GM19438 (cell line): Measurements from ENCODE around the gene PPP2R2B.
"Not testable (repeated sequence)": the region's sequence is repeated elsewhere in the genome, so short reads cannot be mapped to it uniquely, and the experiment has no call there.

Experiments used
- ATAC-seq: cut with Tn5 transposase; IDR thresholded peaks from one replicate; pipeline ENCODE4 v1.9.1; 2021; ENCODE audit warnings: low read depth; ENCODE audit not compliant: unreplicated experiment

Gene PPP2R2B

DNA sequence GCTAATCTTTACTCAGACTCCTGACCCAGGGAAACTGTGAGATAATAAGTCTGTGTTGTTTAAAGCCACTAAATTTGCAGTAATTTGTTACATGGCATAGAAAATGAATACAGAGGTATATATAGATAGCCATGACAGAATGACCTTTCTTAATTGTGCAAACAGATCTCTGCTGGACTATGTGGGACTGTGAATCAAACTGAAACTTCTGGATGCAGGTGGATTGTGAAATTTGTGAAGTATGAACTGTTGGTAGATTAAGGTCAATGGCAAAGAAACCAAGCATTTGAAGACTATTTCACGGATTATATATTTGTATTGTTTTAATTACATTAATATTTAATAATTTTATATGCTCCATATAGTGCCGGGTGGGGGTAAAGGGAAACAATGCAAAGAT is 310.4 kb downstream of the PPP2R2B start:
- no peak for ATAC-seq

GRCh38 chr5:146565764-146566367 is 312.7 kb downstream of the PPP2R2B start:
- ATAC-seq: peak; percentile 98

GRCh38 chr5:146564007-146564762 is 314.4 kb downstream of the PPP2R2B start:
- ATAC-seq: no peak

GRCh38 chr5:146562461-146562860 is 316.1 kb downstream of the PPP2R2B start:
- no peak for ATAC-seq

GRCh38 chr5:146561711-146562110 is 316.8 kb downstream of the PPP2R2B start:
- ATAC-seq: no peak

DNA sequence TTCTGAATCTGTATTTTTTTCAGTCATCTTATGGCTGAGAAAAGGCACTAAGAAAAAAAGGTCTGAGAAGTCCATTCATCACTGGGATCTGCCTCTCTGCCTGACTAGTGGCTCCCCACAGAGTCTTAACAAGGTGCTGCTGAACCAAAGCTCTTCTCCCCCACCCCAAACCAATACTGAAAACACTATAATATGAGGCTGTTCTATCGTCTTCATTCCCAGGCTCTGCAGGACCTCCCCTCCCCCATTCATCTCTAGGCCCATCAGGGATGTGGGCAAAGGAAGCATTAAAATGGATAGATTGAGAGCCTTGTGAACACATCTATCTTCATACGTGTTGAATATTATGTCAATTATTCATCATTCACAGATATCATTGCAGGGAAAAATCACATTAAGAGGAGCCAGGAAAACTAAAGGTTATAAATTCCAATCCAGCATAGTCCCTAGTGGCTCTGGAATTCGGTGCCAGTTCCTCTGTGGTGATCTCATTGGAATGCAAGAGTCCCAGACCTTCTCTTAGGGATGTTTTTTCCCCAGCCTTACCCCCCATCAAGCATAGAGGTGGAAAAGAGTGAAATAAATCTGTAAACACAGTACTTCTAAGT is 318.2 kb downstream of the PPP2R2B start:
- ATAC-seq: no peak

GRCh38 chr5:146556884-146557283 is 321.7 kb downstream of the PPP2R2B start:
- not testable (repeated sequence) for ATAC-seq

- no peak for ATAC-seq
Measured at GRCh38 chr5:146553446-146553845, 325.1 kb downstream of the PPP2R2B start.

DNA sequence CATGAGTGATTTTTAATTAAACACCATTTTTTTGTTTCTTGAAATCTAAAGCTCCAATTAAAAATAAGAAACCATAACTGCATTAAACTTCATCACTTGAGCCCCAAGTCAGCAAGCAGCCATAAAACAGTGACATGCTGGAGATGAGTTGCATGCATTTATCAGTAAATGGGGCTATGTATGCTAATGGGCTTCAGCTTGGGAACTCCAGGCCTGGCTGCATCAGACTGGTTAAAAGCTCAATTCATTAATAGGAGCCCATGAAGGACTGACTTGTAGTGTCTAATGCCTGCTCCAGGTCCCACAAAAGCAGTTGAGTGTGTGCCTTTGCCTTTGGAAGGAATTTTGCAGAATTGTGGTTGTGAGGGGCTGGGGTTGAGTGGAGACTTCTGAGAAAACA is 328.9 kb downstream of the PPP2R2B start:
- ATAC-seq: no peak

DNA sequence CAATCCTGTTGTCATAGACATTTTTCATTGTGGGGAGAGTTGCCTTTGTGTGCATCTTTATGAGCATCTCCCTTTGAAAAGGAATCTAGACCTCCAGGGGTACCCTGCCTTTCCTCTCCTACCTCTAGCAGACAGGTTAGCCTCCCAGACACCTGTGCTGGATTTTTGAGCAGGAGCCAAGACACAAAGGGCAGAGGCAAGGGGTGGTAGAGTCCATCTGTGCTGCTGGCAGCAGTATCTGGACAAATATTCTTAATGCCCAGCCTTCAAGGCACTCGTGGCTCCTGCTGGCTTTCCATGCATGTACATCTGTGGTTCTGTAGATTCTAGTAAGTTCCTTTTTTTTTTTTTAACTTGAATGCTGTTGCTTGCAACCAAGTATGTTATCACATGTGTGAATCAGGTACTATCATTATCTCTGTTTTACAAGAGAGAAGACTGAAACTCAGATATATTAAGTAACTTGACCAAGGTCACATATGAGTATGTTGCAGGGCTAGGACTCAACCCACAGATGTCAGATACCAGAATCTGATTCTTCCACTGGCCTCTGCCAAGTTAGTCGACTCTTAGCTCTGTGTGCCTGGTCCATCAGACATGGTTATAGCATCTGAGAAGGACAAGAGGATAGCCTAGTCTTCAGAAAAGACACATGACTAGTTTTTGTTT is 329.6 kb downstream of the PPP2R2B start:
- no peak for ATAC-seq

- no peak for ATAC-seq
Measured at GRCh38 chr5:146544232-146544631, 334.3 kb downstream of the PPP2R2B start.

GRCh38 chr5:146541958-146542849 is 336.4 kb downstream of the PPP2R2B start:
- peak; percentile 100 for ATAC-seq

DNA sequence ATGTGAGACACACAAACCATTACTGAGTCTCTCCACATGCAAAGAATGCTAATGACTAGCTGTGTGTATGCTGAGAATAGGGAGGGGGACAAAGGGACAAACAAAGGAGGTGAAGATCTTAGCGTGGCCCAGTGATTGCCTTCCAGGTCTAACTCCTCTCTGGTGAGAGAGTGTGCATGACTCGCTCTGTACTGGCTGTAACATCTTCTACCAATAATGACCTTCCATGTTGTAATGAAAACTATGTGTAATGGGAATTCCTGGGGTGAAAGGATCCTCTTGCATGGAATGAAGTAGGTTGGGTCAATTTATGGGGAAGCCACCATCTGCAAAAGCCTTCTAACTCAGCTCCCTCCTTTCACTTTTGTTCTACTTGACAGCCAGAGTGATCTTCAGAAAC is 338.1 kb downstream of the PPP2R2B start:
- ATAC-seq: no peak

- ATAC-seq: no peak
Measured at GRCh38 chr5:146539973-146540372, 338.6 kb downstream of the PPP2R2B start.

DNA sequence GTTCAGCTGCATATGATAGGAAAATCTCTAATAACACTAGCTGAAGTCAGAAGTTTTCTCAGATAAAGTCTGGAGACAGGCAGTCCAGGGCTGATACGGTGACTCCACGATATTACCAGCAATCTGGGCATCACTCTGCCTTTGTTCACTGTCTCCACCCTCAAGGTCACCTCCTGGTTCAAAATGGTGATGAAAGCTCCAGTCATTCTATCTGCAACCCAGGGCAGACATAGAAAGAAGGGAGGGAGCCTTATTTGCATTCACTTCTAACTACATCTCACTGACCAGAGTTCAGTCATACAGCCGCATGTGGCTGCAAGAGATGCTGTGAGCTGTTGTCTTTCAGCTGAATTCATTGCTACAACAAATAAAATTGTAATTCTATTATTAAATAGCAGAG is 340.1 kb downstream of the PPP2R2B start:
- no peak for ATAC-seq

DNA sequence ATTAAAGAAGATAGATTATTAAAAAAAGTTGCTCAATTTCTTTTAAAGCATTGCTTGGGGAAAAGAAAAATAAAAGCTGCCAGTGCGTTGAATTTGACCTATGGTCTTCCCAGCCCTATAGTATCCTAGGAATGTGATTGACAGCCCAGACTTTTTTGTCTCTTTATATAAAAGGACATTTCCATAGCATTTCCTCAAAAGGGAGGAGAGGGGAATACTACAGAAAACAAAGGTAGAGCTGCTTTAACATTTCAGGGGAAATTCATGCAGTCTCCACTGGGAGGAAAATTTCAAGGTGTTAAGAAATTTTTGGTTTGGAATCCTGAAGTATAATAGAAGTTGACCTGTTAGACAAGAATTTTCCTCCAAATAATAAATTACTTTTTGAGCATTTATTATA is 344.7 kb downstream of the PPP2R2B start:
- ATAC-seq: no peak

DNA sequence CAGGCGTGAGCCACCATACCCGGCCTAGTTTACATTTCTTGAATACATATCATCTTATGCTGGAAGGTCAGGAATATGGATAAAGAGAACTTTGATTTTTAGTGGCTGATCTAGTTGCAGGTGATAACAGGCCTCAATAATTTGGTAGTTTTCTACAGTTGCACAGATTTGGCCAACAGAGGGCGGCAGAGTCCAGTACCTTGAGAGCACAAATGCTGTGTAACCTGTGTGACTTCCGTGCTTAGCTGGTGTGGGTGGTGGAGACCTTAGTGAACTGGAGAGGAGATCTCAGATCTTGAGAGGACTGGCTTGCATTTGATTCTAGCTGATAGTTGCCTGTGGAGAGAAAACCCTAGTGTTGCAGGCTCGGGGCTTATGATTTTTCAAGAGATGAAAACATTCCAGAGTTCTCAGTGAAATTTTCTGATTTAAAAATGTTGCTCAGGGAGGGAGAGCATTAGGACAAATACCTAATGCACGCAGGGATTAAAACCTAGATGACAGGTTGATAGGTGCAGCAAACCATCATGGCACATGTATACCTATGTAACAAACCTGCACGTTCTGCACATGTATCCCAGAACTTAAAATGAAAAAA is 345.2 kb downstream of the PPP2R2B start:
- peak; percentile 82 for ATAC-seq
